ENCODE results near the gene SOD2. TPM values are rescaled to one million over a fixed set of nuclear protein-coding genes. Genes with fewer than 3 reads are reported as not detected.

SOD2 gene
- polyA plus RNA-seq, 1 of the 3 experiments (the other 2 are of a cell fraction), result 26.8 TPM

GRCh38 chr6:159720708-159721107 lies 27.7 kb upstream of the SOD2 start:
- no peak overlapping the region for H3K4me3 ChIP-seq (ENCODE audit: low read depth in 2 of 2, low read length in 1 of 2)
- peak; percentile 25 for DNase-seq
- H3K27ac ChIP-seq (ENCODE audit: low read depth in 2 of 2, low read length in 1 of 2), result no peak overlapping the region
- H3K9me3 ChIP-seq, result no peaks in the 10 kb centered on the region
- no peak for TF ChIP-seq REST (IDR thresholded peaks at IDR 0.05; ENCODE audit: low read depth, low read length)
- peak; percentile 28; the same call in 1 of the 2 replicates for TF ChIP-seq RAD21 (IDR thresholded peaks at IDR 0.05; ENCODE audit: low read length)
- peak; percentile 60 for TF ChIP-seq CTCF (IDR thresholded peaks at IDR 0.05)
- POLR2A ChIA-PET, result interaction anchor here (0.6 kb wide), 1 partner anchor 10 kb away, joined by 3 read pairs; no protein-coding TSS in a partner anchor
- H3K36me3 ChIP-seq (replicated peaks in 1 of 2; ENCODE audit: control insufficient read depth in 1 of 2, insufficient read depth in 2 of 2, low read length in 1 of 2), result peaks cover 0 to 11% of the 10 kb centered on the region in 2 experiments
- H3K79me2 ChIP-seq (ENCODE audit: insufficient read depth), result peaks cover 53% of the 10 kb centered on the region
- 91% methylated on average over 7 of the region's 7 CpGs for WGBS (ENCODE audit: low lambda C conversion rate)
- no peaks in the 10 kb centered on the region; a peak in 2 of 4 replicates for H3K4me1 ChIP-seq (ENCODE audit: control insufficient read depth in 1 of 2, insufficient read depth in 2 of 2, low read depth in 1 of 2, low read length in 1 of 2)
- H3K4me2 ChIP-seq, result no peak overlapping the region
- CTCF ChIA-PET, result interaction anchor here (0.7 to 1.8 kb wide), 9 partner anchors 9 to 518 kb away, joined by 4 to 8 read pairs (median 5); no protein-coding TSS in a partner anchor
- H3K27me3 ChIP-seq (ENCODE audit: insufficient read depth), result no peaks in the 10 kb centered on the region
- H4K20me1 ChIP-seq (ENCODE audit: insufficient read depth), result no peaks in the 10 kb centered on the region; the same call in 1 of the 2 replicates
- peaks cover 12% of the 10 kb centered on the region for H3F3A ChIP-seq (replicated peaks; ENCODE audit: insufficient read depth)
- no peak overlapping the region for H3K9ac ChIP-seq
- no peak overlapping the region for H2AFZ ChIP-seq (ENCODE audit: low read depth)
- H3K9me2 ChIP-seq, result no peaks in the 10 kb centered on the region

- H3K4me2 ChIP-seq, result no peak overlapping the region
- no peak overlapping the region for H3K4me3 ChIP-seq (ENCODE audit: low read depth in 2 of 2, low read length in 1 of 2)
- no peaks in the 10 kb centered on the region; the same call in 1 of the 2 replicates for H4K20me1 ChIP-seq (ENCODE audit: insufficient read depth)
- CTCF ChIA-PET, result interaction anchor here (0.9 to 1.1 kb wide), 3 partner anchors 19 to 133 kb away, joined by 3 to 6 read pairs (median 4); no protein-coding TSS in a partner anchor
- no peaks in the 10 kb centered on the region for H3K9me2 ChIP-seq
- H3K9me3 ChIP-seq, result no peaks in the 10 kb centered on the region
- TF ChIP-seq NFIC (IDR thresholded peaks at IDR 0.05; ENCODE audit: borderline replicate concordance) (no peak), RCOR1 (IDR thresholded peaks at IDR 0.05; ENCODE audit: low read length) (no peak), JUND (IDR thresholded peaks at IDR 0.05) (no peak), MXI1 (IDR thresholded peaks at IDR 0.05; ENCODE audit: low read depth, low read length) (no peak), FOSL2 (IDR thresholded peaks at IDR 0.05; ENCODE audit: borderline replicate concordance, low read depth) (no peak), GATA2 (CRISPR knock-in tag; IDR thresholded peaks at IDR 0.05) (no peak), REST (IDR thresholded peaks at IDR 0.05; ENCODE audit: low read depth, low read length) (no peak)
- TF ChIP-seq, protein P1, sequence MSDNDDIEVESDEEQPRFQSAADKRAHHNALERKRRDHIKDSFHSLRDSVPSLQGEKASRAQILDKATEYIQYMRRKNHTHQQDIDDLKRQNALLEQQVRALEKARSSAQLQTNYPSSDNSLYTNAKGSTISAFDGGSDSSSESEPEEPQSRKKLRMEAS (IDR thresholded peaks at IDR 0.05; ENCODE audit: low read depth), result no peak
- H3K27me3 ChIP-seq (ENCODE audit: insufficient read depth), result no peaks in the 10 kb centered on the region
- H3K4me1 ChIP-seq (ENCODE audit: control insufficient read depth in 1 of 2, insufficient read depth in 2 of 2, low read depth in 1 of 2, low read length in 1 of 2), result no peaks in the 10 kb centered on the region
- H3K27ac ChIP-seq (ENCODE audit: low read depth in 2 of 2, low read length in 1 of 2), result no peak overlapping the region
- peaks cover 0 to 13% of the 10 kb centered on the region in 2 experiments for H3K36me3 ChIP-seq (replicated peaks in 1 of 2; ENCODE audit: control insufficient read depth in 1 of 2, insufficient read depth in 2 of 2, low read length in 1 of 2)
- DNase-seq, result no peak
- peaks cover 12% of the 10 kb centered on the region for H3F3A ChIP-seq (replicated peaks; ENCODE audit: insufficient read depth)
- WGBS (ENCODE audit: low lambda C conversion rate), result 96% methylated on average over 7 of the region's 7 CpGs
- POLR2A ChIA-PET, result interaction anchor here (1.0 kb wide), 1 partner anchor 9 kb away, joined by 3 read pairs; no protein-coding TSS in a partner anchor
- no peak overlapping the region for H2AFZ ChIP-seq (ENCODE audit: low read depth)
- peaks cover 39% of the 10 kb centered on the region for H3K79me2 ChIP-seq (ENCODE audit: insufficient read depth)
- no peak overlapping the region for H3K9ac ChIP-seq
Measured at GRCh38 chr6:159719287-159719686, 26.2 kb upstream of the SOD2 start.
